Skeletal muscle satellite cell (primary cell): ENCODE measurements around the gene BNIPL.

ENCODE experiments used
- H3K27me3 ChIP-seq: 2 replicates; pipeline ENCODE4 v1.7.0; 2013; ENCODE audit warnings: low read length; ENCODE audit not compliant: control insufficient read depth, insufficient read depth
- H3K36me3 ChIP-seq: 2 replicates; pipeline ENCODE4 v1.7.0; 2013; ENCODE audit warnings: mild to moderate bottlenecking, control low read depth, low read length; ENCODE audit not compliant: insufficient read depth
- H3K4me1 ChIP-seq: 2 replicates; pipeline ENCODE4 v1.7.0; 2013; ENCODE audit warnings: low read length; ENCODE audit not compliant: control insufficient read depth, insufficient read depth
- H3K4me2 ChIP-seq: 2 replicates; pipeline ENCODE4 v1.7.0; 2013; ENCODE audit warnings: mild to moderate bottlenecking, low read length
- H3K4me3 ChIP-seq: 2 replicates; pipeline ENCODE4 v1.7.0; 2013; ENCODE audit warnings: low read length
- H3K9ac ChIP-seq: 2 replicates; pipeline ENCODE4 v1.7.0; 2013; ENCODE audit warnings: mild to moderate bottlenecking, low read depth, low read length, moderate library complexity
- H3K9me3 ChIP-seq: replicated peaks from 2 replicates; pipeline ENCODE4 v1.7.0; 2013; ENCODE audit warnings: mild to moderate bottlenecking, control low read depth, low read length

Gene BNIPL

DNA sequence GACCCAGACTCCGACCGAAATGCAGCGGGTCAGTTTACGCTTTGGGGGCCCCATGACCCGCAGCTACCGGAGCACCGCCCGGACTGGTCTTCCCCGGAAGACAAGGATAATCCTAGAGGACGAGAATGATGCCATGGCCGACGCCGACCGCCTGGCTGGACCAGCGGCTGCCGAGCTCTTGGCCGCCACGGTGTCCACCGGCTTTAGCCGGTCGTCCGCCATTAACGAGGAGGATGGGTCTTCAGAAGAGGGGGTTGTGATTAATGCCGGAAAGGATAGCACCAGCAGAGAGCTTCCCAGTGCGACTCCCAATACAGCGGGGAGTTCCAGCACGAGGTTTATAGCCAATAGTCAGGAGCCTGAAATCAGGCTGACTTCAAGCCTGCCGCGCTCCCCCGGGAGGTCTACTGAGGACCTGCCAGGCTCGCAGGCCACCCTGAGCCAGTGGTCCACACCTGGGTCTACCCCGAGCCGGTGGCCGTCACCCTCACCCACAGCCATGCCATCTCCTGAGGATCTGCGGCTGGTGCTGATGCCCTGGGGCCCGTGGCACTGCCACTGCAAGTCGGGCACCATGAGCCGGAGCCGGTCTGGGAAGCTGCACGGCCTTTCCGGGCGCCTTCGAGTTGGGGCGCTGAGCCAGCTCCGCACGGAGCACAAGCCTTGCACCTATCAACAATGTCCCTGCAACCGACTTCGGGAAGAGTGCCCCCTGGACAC lies 11.7 kb downstream of the BNIPL start:
- Histone ChIP-seq H3K4me2 (peak overlapping the region; percentile 100), H3K4me3 (peak overlapping the region; percentile 84), H3K9ac (peak overlapping the region; percentile 88), H3K36me3 (peaks cover 27% of the 10 kb centered on the region), H3K27me3 (no peaks in the 10 kb centered on the region), H3K4me1 (peaks cover 16% of the 10 kb centered on the region), H3K9me3 (no peaks in the 10 kb centered on the region)

DNA sequence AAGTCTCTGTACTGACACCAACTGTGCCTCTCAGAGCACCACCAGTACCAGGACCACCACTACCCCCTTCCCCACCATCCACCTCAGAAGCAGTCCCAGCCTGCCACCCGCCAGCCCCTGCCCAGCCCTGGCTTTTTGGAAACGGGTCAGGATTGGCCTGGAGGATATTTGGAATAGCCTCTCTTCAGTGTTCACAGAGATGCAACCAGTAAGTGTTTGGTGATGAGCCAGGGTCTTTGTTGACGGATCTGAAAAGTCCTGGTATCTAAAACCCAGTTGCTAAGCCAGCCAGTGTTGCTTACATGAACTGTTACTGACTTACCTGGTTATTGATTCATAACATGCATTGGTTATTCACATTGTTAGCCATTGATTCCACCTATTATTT lies 12.3 kb downstream of the BNIPL start:
- Histone ChIP-seq H3K4me1 (peaks cover 16% of the 10 kb centered on the region), H3K9me3 (no peaks in the 10 kb centered on the region), H3K36me3 (peaks cover 31% of the 10 kb centered on the region), H3K9ac (peak overlapping the region; percentile 88), H3K27me3 (no peaks in the 10 kb centered on the region), H3K4me2 (peak overlapping the region; percentile 100), H3K4me3 (peak overlapping the region; percentile 84)

DNA sequence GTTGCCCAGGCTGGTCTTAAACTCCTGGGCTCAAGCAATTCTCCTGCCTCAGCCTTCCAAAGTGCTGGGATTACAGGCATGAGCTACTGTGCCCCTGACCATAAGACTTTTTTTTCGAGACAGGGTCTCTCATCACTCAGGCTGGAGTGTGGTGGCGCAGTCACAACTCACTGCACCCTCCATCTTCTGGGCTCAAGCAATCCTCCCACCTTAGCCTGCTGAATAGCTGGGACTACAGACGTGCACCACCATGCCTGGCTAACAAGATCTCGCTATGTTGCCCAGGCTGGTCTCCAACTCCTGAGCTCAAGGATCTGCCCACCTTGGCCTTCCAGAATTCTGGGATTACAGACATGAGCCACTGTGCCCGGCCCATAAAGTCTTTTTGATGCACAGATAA lies 13.1 kb downstream of the BNIPL start:
- no peak overlapping the region for H3K9ac ChIP-seq
- H3K27me3 ChIP-seq = no peaks in the 10 kb centered on the region
- peaks cover 40% of the 10 kb centered on the region for H3K36me3 ChIP-seq
- H3K4me1 ChIP-seq = peaks cover 16% of the 10 kb centered on the region
- H3K4me3 ChIP-seq = no peak overlapping the region
- no peaks in the 10 kb centered on the region for H3K9me3 ChIP-seq
- no peak overlapping the region for H3K4me2 ChIP-seq

DNA sequence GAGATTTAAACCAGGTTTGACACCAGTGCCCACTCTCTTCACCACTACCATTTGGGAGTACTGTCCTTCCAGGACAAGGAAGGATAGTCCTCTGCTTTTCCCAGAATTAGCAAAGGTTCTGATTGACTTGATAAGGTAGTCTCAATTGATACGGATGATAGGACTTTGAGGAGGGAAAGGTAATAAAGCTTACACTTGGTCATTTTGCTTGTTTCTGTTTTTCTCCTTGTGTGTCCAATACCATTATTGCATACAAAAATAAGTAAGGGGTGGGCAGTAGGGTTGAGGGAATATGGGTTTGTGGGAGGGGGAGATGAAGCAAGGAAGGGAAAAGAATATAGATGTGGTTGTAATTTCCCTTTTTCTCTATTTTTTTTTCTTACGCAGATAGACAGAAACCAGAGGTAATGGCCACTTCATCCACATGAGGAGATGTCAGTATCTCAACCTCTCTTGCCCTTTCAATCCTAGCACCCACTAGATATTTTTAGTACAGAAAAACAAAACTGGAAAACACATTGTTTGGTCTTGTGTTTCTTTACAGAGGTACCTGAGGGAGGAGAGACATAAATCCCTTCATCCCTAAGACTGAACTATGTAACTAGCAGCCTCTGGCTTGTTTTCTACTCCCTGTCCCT lies 13.8 kb downstream of the BNIPL start:
- peaks cover 47% of the 10 kb centered on the region for H3K36me3 ChIP-seq
- no peak overlapping the region for H3K9ac ChIP-seq
- H3K4me1 ChIP-seq = peaks cover 16% of the 10 kb centered on the region
- H3K4me2 ChIP-seq = no peak overlapping the region
- no peaks in the 10 kb centered on the region for H3K9me3 ChIP-seq
- H3K27me3 ChIP-seq = no peaks in the 10 kb centered on the region
- no peak overlapping the region for H3K4me3 ChIP-seq

DNA sequence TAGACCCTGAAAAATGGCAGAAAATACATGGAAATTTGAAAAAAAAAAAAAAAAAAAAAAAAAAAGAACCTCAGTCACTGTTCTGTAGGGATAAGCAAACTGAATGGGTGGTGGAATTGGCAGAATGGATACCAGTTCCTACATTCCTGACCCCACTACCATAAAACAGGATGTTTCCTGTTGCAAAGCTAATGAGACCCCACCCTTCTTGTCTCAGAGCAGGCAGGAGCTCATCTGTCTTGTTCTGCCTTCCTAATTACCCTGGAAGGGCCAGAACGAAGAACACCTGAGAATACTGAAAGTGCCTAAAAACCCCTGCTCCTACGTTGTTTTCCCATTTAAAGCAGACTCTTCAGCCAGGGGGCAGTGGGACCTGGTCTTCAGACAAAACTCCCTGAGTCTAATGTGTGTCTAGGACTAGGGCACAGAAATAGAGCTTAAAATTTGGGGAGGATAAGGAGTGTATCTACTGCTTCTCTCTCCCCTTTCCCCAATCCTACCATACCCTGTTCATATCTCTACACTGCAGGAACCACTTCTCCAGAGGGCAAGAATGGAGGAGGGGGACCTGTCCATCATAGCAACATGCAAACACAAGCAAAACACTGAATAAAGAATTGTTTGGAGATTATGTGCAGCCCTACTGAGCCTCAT lies 15.1 kb downstream of the BNIPL start:
- no peak overlapping the region for H3K9ac ChIP-seq
- H3K27me3 ChIP-seq = no peaks in the 10 kb centered on the region
- no peak overlapping the region for H3K4me2 ChIP-seq
- H3K36me3 ChIP-seq = peaks cover 60% of the 10 kb centered on the region
- no peak overlapping the region for H3K4me3 ChIP-seq
- no peaks in the 10 kb centered on the region for H3K9me3 ChIP-seq
- peaks cover 23% of the 10 kb centered on the region for H3K4me1 ChIP-seq

DNA sequence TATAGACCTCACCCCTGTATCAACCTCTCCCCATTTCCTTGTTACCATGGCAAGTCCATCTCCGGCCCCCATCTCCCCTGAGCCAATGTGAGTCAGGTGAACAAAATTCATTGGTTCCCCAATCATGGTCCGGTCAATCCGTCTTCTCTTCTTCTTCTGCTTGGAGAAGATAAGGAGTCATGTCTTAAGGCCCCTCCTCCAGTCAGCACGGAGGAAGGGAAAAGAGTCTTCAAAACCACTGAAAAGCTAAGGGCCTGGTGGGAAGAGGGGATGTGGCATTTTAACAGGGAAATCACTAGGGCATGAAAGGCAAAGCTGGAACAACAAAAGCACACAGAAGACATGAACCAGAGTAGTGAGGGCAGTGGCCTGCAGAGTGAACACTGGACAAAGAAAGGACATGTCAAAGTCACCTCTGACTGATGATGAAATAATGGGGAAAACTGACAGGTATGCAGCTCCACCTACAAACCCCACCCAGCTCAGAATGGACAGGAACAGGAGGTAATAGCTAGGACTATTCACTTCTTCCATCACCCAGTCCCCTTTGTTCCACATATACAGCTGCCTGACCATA lies 18.7 kb downstream of the BNIPL start:
- Histone ChIP-seq H3K9me3 (no peaks in the 10 kb centered on the region), H3K4me3 (no peak overlapping the region), H3K9ac (no peak overlapping the region), H3K36me3 (peaks cover 65% of the 10 kb centered on the region), H3K27me3 (no peaks in the 10 kb centered on the region), H3K4me2 (no peak overlapping the region), H3K4me1 (peaks cover 22% of the 10 kb centered on the region)

DNA sequence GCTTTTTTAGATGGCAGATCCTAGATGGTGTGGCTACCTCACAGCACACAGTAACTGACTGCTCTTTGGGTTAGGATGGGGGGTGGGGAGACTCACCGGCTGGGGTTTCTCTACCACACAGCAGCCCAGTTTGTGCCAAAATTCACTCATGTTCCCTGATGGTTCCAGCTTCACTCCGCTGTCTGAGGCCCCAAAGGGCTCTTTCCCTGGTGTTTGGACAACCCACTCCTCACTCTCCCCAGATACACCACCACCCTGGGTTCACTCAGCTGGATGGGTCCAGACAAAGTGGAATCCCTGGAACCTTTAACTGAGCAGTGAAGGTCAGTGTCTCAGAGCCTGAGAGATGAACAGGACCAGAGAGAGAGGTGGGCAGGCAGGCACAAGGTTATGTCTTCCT lies 19.2 kb downstream of the BNIPL start:
- Histone ChIP-seq H3K27me3 (no peaks in the 10 kb centered on the region), H3K9ac (no peak overlapping the region)

DNA sequence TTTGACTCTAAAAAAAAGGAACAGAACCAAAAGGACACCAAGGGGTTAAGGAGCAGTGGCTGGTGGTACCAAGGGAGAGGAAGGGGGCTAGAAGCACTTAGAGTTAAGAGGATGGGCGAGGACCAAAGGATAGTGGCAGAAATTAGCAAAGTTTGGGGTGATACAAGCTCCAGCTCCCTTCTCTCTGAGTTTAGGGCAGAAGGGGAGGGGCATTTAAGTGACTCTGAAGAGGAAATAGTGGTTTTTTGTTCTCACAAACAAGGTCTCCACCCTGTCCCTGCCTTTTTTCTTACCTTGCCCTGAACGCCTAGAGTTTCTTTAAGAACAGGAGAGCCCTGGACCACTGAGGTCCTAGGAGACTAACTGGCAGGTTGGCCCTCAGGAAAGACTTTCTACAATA lies 19.8 kb downstream of the BNIPL start:
- H3K4me1 ChIP-seq = peaks cover 22% of the 10 kb centered on the region
- H3K9ac ChIP-seq = peak overlapping the region; percentile 98
- H3K4me3 ChIP-seq = no peak overlapping the region

More for the DNA sequence above, 19.2 kb downstream of the BNIPL start:
- Histone ChIP-seq H3K4me3 (no peak overlapping the region), H3K4me1 (peaks cover 22% of the 10 kb centered on the region), H3K9me3 (no peaks in the 10 kb centered on the region), H3K4me2 (peak overlapping the region; percentile 96), H3K36me3 (peaks cover 64% of the 10 kb centered on the region)

DNA sequence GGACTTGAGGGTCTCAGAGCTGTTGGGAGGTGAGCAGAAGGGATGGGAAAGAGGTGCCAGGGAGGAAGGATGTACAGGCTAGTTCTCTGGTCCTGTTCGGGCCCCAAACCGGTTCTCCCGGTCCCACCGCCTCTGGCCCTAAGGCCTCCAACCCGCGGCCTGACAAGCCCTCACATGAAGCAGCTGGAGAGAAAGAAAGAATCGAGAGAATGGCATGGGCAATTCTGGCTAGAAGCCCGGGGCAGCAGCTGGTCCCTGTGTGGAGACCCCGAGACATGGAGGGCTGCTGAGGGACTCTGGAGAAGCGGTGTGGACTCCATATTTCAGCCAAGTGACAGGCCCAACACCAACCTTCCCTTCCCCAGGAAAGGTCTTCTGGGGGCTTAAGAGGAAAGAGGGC lies 22.3 kb downstream of the BNIPL start:
- Histone ChIP-seq H3K4me1 (peaks cover 36% of the 10 kb centered on the region), H3K4me3 (peak overlapping the region; percentile 97), H3K36me3 (peaks cover 33% of the 10 kb centered on the region), H3K9me3 (no peaks in the 10 kb centered on the region), H3K9ac (peak overlapping the region; percentile 98), H3K27me3 (no peaks in the 10 kb centered on the region), H3K4me2 (peak overlapping the region; percentile 96)

More for the DNA sequence above, 19.8 kb downstream of the BNIPL start:
- H3K4me2 ChIP-seq = peak overlapping the region; percentile 96
- H3K27me3 ChIP-seq = no peaks in the 10 kb centered on the region
- peaks cover 58% of the 10 kb centered on the region for H3K36me3 ChIP-seq
- H3K9me3 ChIP-seq = no peaks in the 10 kb centered on the region

DNA sequence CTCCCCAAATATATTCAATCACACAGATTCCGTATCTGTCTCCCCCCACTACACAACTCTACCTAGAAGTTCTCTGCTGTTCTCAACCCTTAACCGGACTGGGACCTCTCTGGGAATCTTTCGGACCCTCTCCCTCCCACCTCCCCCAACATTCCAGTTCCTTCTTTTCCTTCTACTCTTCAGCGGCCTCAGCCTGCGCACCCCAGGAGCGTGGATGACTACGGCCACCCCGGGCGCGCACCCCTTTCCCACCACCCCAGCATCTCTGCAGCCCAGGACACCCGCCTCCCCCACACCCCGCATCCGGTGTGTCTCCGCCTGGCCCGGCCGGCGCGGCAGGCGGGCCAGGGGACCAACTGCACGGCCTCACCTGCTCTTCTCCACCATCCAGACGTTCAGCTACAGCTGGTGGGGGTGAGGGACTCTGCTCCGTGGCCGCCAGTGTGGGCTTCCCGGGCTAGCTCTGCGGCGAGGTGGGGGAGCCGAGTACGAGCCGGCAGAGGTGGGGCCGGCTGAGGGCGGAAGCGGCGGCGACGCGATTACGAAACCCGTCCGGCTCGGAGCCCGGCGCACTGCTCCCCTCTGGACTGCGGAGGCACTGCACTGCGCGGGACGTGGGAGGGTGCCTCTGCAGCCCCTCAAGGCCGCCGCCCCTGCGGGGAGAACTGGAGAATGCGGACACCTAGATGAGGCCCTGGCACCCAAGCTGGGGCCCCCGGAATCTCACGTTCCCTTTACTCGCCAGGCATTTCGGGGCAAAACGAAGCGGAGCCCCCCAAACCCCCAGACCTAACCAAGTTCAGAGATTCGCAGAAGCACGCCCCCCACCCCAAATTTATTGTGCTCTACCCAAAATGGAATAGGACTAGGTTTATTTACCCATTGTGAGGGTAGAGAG lies 23.0 kb downstream of the BNIPL start, which contains the start of gene CDC42SE1:
CDC42SE1 (minus strand) TSS at position 514 of the 898 bp plus-strand sequence. CDS start 3,892 bp downstream, outside the sequence.
- H3K4me2 ChIP-seq = peak within 1 kb of the TSS; percentile 96
- no peaks in the 10 kb centered on the region for H3K27me3 ChIP-seq
- H3K9ac ChIP-seq = peak within 1 kb of the TSS; percentile 98
- H3K36me3 ChIP-seq = peaks cover 27% of the 10 kb centered on the region
- peaks cover 36% of the 10 kb centered on the region for H3K4me1 ChIP-seq
- no peaks in the 10 kb centered on the region for H3K9me3 ChIP-seq
- H3K4me3 ChIP-seq = peak within 1 kb of the TSS; percentile 97
